ENCODE results near the gene RAB27A. TPM values are rescaled to one million over a fixed set of nuclear protein-coding genes. Genes with fewer than 3 reads are reported as not detected.

Gene RAB27A
- total RNA-seq, 1 donor from 2014 or later: 5.0 TPM

DNA sequence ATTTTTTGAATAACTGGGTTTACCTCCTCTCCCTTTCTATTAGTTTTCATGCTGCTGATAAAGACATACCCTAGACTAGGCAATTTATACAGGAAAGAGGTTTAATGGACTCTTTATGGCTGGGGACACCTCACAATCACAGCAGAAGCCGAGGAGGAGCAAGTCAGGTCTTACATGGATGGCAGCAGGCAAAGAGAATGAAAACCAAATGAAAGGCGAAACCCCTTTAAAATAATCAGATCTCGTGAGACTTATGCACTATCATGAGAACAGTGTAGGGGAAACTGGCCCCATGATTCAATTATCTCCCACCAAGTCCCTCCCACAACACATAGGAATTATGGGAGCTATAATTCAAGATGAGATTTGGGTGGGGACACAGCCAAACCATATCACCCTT is 90.9 kb downstream of the RAB27A start:
- TF ChIP-seq, protein P1, sequence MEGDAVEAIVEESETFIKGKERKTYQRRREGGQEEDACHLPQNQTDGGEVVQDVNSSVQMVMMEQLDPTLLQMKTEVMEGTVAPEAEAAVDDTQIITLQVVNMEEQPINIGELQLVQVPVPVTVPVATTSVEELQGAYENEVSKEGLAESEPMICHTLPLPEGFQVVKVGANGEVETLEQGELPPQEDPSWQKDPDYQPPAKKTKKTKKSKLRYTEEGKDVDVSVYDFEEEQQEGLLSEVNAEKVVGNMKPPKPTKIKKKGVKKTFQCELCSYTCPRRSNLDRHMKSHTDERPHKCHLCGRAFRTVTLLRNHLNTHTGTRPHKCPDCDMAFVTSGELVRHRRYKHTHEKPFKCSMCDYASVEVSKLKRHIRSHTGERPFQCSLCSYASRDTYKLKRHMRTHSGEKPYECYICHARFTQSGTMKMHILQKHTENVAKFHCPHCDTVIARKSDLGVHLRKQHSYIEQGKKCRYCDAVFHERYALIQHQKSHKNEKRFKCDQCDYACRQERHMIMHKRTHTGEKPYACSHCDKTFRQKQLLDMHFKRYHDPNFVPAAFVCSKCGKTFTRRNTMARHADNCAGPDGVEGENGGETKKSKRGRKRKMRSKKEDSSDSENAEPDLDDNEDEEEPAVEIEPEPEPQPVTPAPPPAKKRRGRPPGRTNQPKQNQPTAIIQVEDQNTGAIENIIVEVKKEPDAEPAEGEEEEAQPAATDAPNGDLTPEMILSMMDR (IDR thresholded peaks at IDR 0.05; ENCODE audit: insufficient read depth, low read length, poor library complexity, severe bottlenecking): no peak
- H3K27me3 ChIP-seq (ENCODE audit: control insufficient read depth, insufficient read depth, low read length): no peaks in the 10 kb centered on the region
- no peaks in the 10 kb centered on the region for H3K36me3 ChIP-seq (ENCODE audit: control insufficient read depth, insufficient read depth, low read length)
- H3K4me3 ChIP-seq (ENCODE audit: low read depth, low read length): no peak overlapping the region
- DNase-seq (ENCODE audit: low read depth): no peak

DNA sequence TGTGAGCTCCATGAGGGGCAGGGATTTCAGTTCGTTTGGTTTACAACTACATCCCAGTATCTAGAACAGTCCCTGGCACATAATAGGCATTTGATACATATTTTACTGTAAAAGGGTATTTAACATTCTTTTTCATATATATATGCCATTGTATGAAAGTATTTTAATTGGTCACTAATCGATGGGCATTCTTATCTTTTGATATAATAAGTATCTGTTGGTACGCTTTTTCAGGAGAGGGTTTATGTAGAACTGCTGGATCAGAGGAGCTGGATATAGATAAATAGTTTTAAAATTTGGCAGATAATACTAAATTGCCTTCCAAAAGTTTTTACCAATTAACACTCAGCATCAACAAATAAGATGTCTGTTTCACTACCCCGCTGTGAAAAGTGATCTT is 91.9 kb downstream of the RAB27A start:
- Histone ChIP-seq H3K27me3 (ENCODE audit: control insufficient read depth, insufficient read depth, low read length) (no peaks in the 10 kb centered on the region), H3K36me3 (ENCODE audit: control insufficient read depth, insufficient read depth, low read length) (no peaks in the 10 kb centered on the region), H3K4me3 (ENCODE audit: low read depth, low read length) (peak overlapping the region; percentile 90)
- TF ChIP-seq, protein P1 (IDR thresholded peaks at IDR 0.05; ENCODE audit: insufficient read depth, low read length, poor library complexity, severe bottlenecking): no peak
- no peak for DNase-seq (ENCODE audit: low read depth)

DNA sequence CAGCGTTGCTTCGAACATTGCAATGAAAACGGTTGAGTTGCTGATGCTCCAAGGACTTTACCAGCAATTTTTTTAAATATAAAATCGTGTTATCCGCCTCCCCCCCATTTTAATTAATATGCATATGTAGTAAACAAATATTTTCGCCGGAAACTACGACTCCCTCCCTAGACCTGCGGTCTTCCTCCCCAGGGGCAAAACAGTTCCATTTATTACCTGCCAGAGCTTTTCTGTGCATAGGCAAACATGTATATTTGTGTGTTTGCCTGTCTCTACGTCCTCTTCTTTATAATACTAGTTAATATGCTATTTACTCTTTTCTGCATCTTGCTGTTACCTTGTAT is 92.3 kb downstream of the RAB27A start:
- TF ChIP-seq, protein P1 (IDR thresholded peaks at IDR 0.05; ENCODE audit: insufficient read depth, low read length, poor library complexity, severe bottlenecking): no peak
- H3K36me3 ChIP-seq (ENCODE audit: control insufficient read depth, insufficient read depth, low read length): no peaks in the 10 kb centered on the region
- no peaks in the 10 kb centered on the region for H3K27me3 ChIP-seq (ENCODE audit: control insufficient read depth, insufficient read depth, low read length)
- peak overlapping the region; percentile 90 for H3K4me3 ChIP-seq (ENCODE audit: low read depth, low read length)
- no peak for DNase-seq (ENCODE audit: low read depth)

DNA sequence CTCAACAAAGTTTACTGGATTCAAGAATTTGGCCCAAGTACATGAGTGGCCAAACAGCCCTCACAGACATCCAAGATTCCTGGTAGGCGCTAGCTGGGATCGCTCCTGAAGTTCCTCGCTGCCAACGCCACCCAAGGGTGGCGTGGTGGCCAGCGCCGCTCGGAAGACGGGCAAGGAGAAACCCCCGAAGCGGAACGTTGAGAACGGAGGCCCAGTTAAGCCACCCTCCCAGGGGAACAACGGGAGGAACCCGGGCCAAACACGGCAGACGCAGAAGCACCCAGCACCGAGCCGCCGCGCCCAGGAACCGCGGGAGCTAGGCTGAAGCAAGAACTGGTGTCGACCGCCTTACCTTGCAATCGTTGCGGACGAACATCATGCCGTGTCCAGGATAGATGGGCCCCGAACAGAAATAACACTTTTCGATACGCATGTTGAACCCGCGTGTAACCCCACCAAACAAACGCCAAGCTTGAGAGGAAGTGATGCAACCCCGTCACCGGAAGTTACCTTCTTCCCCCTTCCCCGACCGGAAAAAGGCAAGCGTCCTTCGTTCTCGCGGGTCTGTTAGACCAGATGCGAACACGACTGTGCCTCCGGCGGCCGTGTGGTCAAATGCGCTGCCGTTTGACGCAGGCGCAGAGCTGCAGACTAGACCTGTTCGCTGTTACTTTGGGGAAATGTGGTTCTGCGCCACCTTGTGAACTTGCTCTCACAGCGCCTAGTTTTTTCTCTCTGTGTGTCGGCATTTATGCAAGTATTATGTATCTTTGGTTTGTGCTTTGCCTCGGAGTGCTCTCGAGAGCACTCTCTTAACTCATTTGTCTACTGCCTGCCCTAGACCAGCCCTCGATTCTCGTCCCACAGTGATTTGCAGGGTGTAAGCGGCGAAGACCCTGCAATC is 92.9 kb downstream of the RAB27A start, which contains the start of gene RSL24D1:
Gene RSL24D1 (minus strand): TSS at position 484 of the 904 bp plus-strand sequence. CDS start 51 bp downstream, at position 433.
- TF ChIP-seq, protein P1 (IDR thresholded peaks at IDR 0.05; ENCODE audit: insufficient read depth, low read length, poor library complexity, severe bottlenecking): peak; percentile 37
- peak within 1 kb of the TSS; percentile 90 for H3K4me3 ChIP-seq (ENCODE audit: low read depth, low read length)
- no peaks in the 10 kb centered on the region for H3K27me3 ChIP-seq (ENCODE audit: control insufficient read depth, insufficient read depth, low read length)
- peak; percentile 98 for DNase-seq (ENCODE audit: low read depth)
- H3K36me3 ChIP-seq (ENCODE audit: control insufficient read depth, insufficient read depth, low read length): no peaks in the 10 kb centered on the region

DNA sequence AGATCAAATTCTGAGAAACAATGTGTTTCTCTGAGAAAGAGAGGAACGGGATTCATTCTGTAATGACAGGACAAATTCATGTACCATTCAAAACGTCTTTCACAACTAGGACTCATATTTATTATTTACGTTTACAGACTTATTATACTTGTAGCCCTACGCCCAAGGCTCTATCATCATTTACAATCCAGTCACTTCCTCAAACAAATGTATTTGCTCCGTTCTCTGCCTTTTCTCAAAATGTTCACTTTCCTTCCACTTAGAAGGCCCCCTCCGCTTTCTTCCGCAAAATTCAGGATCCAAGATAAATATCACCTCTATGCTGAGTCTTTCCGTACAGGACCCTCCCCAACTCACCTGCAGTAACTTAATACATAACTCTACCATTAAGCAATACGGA is 93.6 kb downstream of the RAB27A start:
- no peak for DNase-seq (ENCODE audit: low read depth)
- peak overlapping the region; percentile 90 for H3K4me3 ChIP-seq (ENCODE audit: low read depth, low read length)
- TF ChIP-seq, protein P1 (IDR thresholded peaks at IDR 0.05; ENCODE audit: insufficient read depth, low read length, poor library complexity, severe bottlenecking): no peak

More for the DNA sequence above, 93.6 kb downstream of the RAB27A start:
- Histone ChIP-seq H3K36me3 (ENCODE audit: control insufficient read depth, insufficient read depth, low read length) (no peaks in the 10 kb centered on the region), H3K27me3 (ENCODE audit: control insufficient read depth, insufficient read depth, low read length) (no peaks in the 10 kb centered on the region)
